NCI-H226 (cell line): ENCODE data around the gene HIVEP1.
"Not testable (repeated sequence)": the region's sequence is repeated elsewhere in the genome, so short reads cannot be mapped to it uniquely, and the experiment has no call there.

Experiments
- DNase-seq: peaks from one replicate; pipeline ENCODE4 v3.0.0-alpha.2; 2015

HIVEP1 gene

GRCh38 chr6:12092762-12093161, 80.7 kb downstream of the HIVEP1 start:
- DNase-seq, result no peak

DNA sequence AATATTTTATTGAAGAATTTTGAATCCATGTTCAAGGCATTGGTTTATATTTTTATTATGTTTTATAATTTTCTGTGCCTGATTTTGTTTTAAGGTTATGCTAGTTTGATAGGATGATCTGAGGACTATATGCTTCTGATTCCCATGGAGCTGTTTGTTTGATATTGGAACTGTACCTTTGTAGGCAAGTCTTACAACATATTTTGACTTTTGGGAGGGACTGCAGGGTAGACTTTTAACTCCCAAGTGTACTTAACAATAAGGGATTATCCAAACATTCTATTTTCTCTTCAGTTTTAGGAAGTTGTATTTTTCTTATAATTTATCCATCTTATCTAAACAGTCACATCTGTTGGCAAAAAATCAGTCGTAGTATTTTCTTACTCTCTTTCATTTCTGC, 82.6 kb downstream of the HIVEP1 start:
- DNase-seq, result no peak

- no peak for DNase-seq
Observed at GRCh38 chr6:12096342-12096741, 84.2 kb downstream of the HIVEP1 start.

DNA sequence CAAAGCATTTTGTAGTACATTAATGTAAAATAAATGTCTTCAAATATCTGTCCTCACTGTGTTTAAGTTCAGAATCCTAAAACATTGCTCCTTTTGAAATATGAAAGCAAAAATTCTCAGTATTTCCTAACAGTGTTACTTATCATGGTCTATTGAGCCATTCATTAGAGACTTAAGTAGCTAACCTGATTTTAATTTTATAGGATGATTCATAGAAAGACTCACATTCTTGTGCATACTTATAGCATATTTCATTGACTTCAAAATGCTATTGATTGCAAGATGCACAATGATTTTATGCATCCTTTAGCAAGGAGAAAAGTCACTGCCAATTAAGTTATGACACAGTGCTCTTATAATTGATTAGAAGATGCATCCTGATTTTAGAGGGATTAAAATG, 85.7 kb downstream of the HIVEP1 start:
- no peak for DNase-seq

DNA sequence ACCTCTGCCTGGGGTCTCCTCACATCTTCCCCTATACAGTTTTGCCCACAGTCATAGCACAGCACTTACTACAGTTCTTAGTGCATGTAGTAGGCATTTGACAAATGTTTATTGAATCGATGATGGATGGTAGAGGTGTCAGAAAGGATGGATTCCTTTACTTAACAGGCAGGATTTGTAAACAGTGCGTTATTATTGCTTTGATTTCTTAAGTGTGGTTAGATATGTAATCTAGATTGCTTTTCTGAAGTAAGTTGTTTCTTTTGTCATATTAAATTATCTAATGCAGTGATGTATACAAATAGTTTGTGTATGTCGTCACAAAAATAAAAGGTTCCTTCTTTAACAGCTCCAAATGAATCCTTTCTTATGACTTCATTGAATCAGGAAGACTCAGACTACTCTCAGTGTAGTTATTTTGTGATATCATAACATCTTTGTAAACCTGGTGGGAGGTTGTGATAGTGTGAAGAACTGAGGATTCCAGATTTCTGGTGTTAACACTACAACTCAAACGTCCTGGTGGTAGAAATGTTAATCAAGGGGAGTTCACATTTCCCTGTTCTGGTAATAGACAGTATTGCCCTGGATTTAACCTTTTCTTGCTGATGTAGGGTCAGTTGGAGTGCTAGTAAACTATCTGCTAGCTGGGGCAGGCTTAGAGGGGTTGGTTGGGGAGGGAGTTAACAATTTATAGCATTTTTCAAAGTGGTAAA, 87.7 kb downstream of the HIVEP1 start:
- DNase-seq, result no peak

DNA sequence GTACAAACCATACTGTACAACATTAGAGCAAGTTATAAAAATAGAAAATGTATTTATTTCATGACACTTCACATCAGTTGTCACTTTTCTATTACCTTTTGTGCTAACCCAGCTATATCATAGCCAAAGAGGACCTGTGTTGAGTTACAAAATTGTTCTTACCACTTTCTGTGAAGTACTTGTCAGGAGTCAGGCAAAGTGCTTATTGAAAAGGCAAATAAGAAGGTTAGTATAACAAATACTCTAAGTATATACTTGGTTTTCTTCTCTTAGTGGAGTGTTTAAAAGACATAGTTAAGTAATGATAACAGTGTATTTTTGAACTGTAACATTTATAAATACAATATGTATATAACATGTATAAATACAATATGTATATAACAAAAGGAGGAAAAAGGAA, 88.9 kb downstream of the HIVEP1 start:
- no peak for DNase-seq

GRCh38 chr6:12101653-12102312, 89.7 kb downstream of the HIVEP1 start:
- DNase-seq, result no peak

- DNase-seq, result no peak
Observed at GRCh38 chr6:12102350-12102749, 90.2 kb downstream of the HIVEP1 start.

DNA sequence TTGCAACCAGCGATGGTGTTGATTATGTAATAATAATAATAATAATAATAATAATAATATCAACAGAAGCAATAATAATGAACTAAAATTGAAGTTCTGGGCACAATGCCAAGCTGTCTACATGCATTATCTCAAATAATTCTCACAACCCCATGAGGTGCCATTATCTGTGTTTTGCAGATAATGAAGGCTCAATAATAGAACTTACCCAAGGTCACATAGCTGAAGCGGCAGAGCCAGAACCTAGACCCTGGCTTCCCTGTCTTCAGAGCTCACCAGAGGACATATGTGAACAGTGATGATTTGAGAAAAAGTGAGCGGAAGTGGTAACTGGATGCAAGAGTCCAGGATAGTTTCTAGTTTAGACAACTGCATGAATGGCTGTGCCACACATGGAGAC, 91.0 kb downstream of the HIVEP1 start:
- no peak for DNase-seq

GRCh38 chr6:12105271-12105670, 93.2 kb downstream of the HIVEP1 start:
- DNase-seq, result no peak

GRCh38 chr6:12108376-12108775, 96.3 kb downstream of the HIVEP1 start:
- not testable (repeated sequence) for DNase-seq

GRCh38 chr6:12110523-12111362, 98.6 kb downstream of the HIVEP1 start:
- no peak for DNase-seq

DNA sequence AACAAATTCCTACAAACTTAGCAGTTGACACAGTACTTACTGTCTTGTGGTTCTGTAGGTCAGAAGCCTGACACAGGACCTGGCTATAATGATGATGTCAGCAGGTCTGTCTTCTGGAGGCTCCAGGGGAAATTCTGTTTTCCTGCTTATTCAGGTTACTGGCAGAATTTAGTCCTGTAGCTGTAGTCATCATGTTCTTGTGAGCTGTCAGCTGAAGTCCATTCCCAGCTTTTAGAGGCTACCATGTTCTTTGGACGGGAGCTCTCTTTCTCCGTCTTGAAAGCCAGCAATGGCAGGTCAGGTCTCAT, 99.2 kb downstream of the HIVEP1 start:
- no peak for DNase-seq

GRCh38 chr6:12112540-12113189, 100.6 kb downstream of the HIVEP1 start:
- no peak for DNase-seq

- peak; percentile 40 for DNase-seq
Observed at GRCh38 chr6:12113190-12113577, 101.1 kb downstream of the HIVEP1 start.

DNA sequence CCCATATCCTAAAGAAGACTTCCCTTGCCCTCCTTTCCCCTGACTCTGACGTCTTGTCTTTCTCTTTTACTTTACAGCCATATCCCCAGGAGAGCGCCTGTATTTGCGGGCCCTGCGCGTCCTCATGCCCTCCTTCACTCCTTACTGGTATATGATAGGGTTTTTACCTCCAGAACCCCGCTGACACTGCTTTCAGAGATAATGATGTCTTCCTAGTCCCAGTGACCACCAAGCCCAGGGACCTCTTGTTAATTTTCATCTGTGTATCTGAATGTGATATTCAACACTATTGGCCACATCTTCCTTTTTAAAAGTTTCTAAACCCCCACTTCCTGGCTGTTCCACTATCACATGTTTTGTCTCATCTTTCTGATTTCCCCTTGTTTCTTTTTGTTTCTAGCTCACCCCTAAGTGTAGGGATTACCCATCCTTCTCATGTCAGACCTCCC, 102.0 kb downstream of the HIVEP1 start:
- no peak for DNase-seq

- DNase-seq, result no peak
Observed at GRCh38 chr6:12115001-12115400, 102.9 kb downstream of the HIVEP1 start.

DNA sequence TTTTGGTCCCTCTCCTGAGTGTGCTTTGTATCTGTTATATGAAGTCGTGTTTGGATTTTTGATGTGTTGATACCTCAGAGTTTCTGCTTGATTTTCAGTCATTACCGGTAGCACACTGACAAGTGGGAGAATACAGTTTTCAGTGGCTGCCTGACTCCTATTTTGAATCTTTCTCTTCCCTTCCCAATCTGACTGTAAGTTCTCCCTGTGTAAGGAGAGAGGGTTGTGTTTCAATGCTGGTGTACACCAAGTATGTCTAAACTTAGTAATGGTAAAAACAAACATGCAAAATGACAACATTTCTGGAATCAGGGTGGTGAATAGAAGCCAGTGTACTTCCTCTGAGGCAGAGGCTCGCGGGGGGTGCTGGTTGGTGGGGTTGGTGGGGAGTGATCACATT, 103.4 kb downstream of the HIVEP1 start:
- no peak for DNase-seq

GRCh38 chr6:12116264-12116800, 104.2 kb downstream of the HIVEP1 start:
- DNase-seq, result no peak

DNA sequence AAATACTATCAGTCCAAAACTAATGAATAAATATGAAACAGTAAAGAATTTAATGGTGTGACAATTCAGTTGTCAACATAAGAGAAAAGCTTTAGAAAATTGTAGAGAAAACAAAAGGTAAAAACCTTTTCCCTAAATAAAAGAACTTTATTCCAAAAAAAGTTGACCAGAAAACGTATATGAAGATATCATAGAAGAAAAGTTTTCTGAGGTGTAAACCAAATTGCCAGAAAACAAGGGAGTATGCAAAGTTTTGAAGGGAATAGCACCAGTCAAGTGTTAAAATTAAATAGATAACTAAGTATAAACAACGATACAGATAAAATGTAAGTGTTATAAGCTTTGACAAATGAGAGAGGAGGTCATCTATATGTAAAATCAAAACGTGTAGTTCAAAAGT, 104.9 kb downstream of the HIVEP1 start:
- no peak for DNase-seq

DNA sequence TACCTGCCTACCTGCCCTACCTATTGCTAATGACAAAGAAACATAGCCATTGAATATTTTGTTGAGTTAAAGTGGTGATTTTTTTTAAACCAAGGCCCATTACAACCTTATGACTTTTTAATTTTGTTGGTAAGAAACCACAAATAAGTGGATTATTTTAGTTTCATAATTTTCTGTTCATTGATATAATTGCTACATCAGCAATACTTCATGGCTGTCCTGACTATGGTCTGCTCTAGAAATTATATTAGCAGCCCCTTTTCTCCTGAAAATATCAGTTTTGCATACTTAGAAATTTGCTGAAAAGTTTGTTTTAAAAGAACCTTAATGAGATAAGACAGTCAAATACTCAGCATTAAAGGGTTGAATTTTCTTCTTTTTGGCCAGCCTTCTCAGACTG, 106.5 kb downstream of the HIVEP1 start:
- no peak for DNase-seq

GRCh38 chr6:12119085-12119588, 107.0 kb downstream of the HIVEP1 start:
- DNase-seq, result no peak

GRCh38 chr6:12125396-12125795, 113.3 kb downstream of the HIVEP1 start:
- DNase-seq, result no peak
